ENCODE results near the gene P4HB.

DNA sequence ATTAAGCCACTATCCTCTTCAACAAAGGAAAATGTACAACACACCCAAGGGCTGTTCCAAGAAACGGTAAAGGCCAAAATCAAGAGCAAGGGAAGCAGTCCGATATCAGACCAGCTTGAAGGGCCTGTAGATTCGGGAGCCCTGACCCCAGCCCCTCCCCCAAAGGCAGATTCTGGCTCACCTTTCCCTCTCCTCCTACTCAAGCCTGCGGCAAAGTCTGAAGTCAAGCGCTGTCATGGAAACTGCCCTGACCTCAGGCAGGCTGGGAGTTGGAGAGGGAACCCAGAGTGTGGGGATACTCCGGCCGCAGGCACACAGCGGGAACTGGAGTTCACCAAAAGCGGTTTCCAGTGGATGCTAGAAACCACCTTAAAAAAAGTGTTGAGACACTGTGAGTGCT is 29.3 kb upstream of the P4HB start:
- TF ChIP-seq, protein P1, sequence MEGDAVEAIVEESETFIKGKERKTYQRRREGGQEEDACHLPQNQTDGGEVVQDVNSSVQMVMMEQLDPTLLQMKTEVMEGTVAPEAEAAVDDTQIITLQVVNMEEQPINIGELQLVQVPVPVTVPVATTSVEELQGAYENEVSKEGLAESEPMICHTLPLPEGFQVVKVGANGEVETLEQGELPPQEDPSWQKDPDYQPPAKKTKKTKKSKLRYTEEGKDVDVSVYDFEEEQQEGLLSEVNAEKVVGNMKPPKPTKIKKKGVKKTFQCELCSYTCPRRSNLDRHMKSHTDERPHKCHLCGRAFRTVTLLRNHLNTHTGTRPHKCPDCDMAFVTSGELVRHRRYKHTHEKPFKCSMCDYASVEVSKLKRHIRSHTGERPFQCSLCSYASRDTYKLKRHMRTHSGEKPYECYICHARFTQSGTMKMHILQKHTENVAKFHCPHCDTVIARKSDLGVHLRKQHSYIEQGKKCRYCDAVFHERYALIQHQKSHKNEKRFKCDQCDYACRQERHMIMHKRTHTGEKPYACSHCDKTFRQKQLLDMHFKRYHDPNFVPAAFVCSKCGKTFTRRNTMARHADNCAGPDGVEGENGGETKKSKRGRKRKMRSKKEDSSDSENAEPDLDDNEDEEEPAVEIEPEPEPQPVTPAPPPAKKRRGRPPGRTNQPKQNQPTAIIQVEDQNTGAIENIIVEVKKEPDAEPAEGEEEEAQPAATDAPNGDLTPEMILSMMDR (IDR thresholded peaks at IDR 0.05), result no peak
- TF ChIP-seq POLR2AphosphoS5 (IDR thresholded peaks at IDR 0.05; ENCODE audit: low read depth, low read length) (no peak), RXRA (IDR thresholded peaks at IDR 0.05; ENCODE audit: borderline replicate concordance, low read depth) (no peak), GABPA (IDR thresholded peaks at IDR 0.05; ENCODE audit: low read depth) (no peak)

All from SK-N-SH (cell line).